ENCODE data around the gene FBXO27.

FBXO27 gene, protein sequence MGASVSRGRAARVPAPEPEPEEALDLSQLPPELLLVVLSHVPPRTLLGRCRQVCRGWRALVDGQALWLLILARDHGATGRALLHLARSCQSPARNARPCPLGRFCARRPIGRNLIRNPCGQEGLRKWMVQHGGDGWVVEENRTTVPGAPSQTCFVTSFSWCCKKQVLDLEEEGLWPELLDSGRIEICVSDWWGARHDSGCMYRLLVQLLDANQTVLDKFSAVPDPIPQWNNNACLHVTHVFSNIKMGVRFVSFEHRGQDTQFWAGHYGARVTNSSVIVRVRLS

DNA sequence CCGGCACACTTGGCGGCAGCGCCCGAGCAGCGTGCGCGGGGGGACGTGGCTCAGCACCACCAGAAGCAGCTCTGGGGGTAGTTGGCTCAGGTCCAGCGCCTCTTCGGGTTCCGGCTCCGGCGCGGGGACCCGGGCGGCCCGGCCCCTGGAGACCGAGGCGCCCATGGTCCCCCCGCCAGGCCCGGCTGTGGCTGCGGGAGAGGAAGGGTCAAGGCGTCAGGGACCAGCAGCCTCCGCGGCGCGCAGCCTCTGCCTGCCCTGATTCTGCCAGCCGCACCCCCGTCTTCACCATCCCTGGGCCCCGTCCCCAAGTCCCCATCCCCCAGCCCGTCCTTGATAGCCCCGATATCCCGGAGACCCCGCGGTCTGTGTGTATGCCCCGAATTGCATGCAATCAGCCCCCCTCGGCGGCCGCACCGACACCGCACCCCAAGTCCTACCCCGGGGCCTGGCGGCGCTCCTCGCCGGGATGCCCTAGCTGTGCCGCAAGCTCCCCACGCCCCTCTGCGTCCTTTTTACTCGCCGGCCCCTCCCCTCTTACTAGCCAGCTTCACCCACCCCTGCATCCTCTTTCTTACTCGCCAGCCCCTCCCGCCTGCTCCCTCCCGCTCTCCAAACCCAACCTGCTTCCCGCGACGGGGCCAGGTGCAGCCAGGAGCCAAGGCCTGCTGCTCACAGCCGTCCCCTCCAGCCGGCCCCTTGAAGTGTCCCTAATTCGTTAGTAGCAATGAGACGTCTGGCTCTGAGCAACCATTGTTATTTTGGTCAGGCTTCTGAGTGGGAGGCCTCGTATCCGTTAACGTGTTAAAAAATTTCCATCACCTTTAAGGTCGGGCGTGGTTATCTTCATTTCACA lies at the start of gene FBXO27:
Gene FBXO27, minus strand, starts transcription at position 487 of the 856 bp plus-strand sequence. Its CDS starts 322 bp downstream, at position 165.
- peak; percentile 44 for DNase-seq (ENCODE audit: low spot score)
- in situ Hi-C loops (cut with MboI; ENCODE audit: low sequenced_read_pairs, unreplicated experiment) = no loop called here
- TF ChIP-seq, protein P1, sequence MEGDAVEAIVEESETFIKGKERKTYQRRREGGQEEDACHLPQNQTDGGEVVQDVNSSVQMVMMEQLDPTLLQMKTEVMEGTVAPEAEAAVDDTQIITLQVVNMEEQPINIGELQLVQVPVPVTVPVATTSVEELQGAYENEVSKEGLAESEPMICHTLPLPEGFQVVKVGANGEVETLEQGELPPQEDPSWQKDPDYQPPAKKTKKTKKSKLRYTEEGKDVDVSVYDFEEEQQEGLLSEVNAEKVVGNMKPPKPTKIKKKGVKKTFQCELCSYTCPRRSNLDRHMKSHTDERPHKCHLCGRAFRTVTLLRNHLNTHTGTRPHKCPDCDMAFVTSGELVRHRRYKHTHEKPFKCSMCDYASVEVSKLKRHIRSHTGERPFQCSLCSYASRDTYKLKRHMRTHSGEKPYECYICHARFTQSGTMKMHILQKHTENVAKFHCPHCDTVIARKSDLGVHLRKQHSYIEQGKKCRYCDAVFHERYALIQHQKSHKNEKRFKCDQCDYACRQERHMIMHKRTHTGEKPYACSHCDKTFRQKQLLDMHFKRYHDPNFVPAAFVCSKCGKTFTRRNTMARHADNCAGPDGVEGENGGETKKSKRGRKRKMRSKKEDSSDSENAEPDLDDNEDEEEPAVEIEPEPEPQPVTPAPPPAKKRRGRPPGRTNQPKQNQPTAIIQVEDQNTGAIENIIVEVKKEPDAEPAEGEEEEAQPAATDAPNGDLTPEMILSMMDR (IDR thresholded peaks at IDR 0.05; ENCODE audit: borderline replicate concordance, control extremely low read depth, extremely low read depth, insufficient read depth, missing control alignments) = no peak

DNA sequence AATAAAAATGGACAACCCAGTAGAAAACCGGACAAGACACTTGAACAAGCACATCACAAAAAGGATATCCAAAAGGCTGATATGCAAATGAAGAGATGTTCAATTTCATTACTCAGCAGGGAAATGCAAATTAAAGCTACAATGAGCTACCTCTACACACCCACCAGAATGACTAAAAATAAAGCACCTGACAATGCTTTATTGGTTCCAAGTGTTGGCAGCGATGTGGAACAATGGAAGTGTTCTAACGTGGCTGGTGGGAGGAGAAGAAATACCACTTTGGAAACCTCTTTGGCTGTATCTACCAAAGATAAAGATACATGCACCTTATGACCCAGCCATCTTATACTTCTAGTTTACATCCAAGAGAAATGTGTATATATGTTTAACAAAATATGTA lies 48.1 kb upstream of the FBXO27 start:
- DNase-seq (ENCODE audit: low spot score) = no peak
- in situ Hi-C loops (cut with MboI; ENCODE audit: low sequenced_read_pairs, unreplicated experiment) = no loop called here
- TF ChIP-seq, protein P1 (IDR thresholded peaks at IDR 0.05; ENCODE audit: borderline replicate concordance, control extremely low read depth, extremely low read depth, insufficient read depth, missing control alignments) = no peak

DNA sequence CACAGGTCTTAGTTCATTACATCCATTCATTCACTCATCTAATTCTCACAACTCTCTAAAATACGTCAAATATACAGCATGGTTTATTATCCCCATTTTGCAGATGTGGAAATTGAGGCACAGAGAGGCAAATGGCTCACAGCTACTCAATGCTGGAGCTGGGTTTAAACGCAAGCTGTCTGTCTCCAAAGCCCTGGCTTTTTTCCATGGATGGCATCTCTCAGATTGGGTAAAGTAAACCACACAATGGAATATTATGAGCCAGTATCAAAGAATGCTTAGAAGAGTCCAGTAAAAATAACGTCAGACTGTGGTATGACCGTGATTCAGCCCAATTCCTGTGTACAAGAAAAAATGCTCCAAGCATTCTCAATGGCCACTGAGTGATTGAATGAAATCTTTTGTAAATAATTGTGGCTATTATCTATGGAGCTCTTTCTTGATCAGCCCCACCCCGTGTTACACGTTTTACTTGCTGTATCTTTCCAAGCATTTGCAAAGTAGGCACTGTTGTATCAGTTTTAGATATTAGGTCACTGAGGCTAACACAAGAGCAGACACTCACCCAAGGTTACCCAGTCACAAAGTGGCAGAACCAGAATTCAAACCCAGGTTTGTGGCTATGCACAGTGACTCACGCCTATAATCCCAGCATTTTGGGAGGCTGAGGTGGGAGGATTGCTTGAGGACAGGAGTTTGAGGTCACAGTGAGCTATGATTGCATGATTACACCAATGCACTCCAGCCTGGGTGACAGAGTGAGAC lies 46.3 kb upstream of the FBXO27 start:
- TF ChIP-seq, protein P1 (IDR thresholded peaks at IDR 0.05; ENCODE audit: borderline replicate concordance, control extremely low read depth, extremely low read depth, insufficient read depth, missing control alignments) = no peak
- DNase-seq (ENCODE audit: low spot score) = no peak
- in situ Hi-C loops (cut with MboI; ENCODE audit: low sequenced_read_pairs, unreplicated experiment) = no loop called here

DNA sequence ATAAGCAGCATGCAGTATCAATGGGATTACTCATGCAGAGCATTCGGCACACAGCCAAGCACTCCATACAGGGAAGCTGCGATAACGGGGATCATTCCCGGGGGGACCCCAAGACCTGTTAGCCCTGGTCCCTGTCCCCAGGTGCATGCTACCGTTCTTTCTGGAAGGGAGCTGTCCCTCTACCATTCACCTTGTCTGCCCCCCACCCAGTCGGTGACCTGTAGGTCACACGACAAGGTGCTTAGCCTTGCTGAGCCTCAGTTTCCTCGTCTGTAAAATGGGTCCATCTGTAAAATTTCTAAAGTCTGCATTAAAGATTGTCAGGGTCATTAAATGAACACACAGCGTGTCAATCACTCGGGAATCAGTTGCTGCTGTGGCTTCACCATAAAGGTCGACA lies 45.0 kb upstream of the FBXO27 start:
- TF ChIP-seq, protein P1 (IDR thresholded peaks at IDR 0.05; ENCODE audit: borderline replicate concordance, control extremely low read depth, extremely low read depth, insufficient read depth, missing control alignments) = no peak
- DNase-seq (ENCODE audit: low spot score) = no peak
- in situ Hi-C loops (cut with MboI; ENCODE audit: low sequenced_read_pairs, unreplicated experiment) = no loop called here

DNA sequence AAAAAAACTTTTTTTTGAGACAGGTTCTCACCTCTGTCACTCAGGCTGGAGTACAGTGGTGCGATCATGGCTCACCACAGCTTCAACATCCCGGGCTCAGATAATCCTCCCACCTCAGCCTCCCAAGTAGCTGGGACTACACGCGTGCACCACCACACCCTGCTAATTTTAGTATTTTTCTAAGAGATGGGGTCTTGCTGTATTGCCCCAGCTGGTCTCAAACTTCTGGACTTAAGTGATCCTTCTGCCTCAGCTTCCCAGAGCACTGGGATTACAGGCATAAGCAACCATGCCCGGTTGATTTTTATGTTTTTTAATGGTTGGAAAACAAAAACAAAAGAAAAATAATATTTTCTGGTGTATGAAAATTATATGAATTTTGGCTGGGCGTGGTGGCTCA lies 42.6 kb upstream of the FBXO27 start:
- in situ Hi-C loops (cut with MboI; ENCODE audit: low sequenced_read_pairs, unreplicated experiment) = no loop called here
- no peak for DNase-seq (ENCODE audit: low spot score)
- TF ChIP-seq, protein P1 (IDR thresholded peaks at IDR 0.05; ENCODE audit: borderline replicate concordance, control extremely low read depth, extremely low read depth, insufficient read depth, missing control alignments) = no peak

DNA sequence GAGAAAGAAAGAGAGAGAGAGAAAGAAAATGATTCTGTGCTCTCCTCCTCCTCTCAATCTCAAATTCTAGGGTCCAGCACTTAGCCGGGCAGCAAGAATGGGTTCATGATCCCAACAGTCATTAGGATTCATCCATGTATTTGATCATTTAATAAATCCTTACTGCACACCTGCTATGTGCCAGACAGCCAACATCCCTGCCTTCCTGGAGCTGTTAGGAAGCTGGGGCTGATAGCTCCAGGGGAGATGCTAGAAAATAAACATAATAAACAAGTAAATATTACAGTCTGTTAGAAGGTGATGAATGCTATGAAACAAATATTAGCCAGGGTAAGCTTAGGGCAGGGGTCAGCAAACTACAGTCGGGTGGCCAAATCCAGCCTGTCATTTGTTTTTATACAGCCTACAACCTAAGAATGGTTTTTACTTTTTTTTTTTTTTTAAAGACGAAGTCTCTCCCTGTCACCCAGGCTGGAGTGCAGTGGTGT lies 41.9 kb upstream of the FBXO27 start:
- TF ChIP-seq, protein P1 (IDR thresholded peaks at IDR 0.05; ENCODE audit: borderline replicate concordance, control extremely low read depth, extremely low read depth, insufficient read depth, missing control alignments) = no peak
- in situ Hi-C loops (cut with MboI; ENCODE audit: low sequenced_read_pairs, unreplicated experiment) = no loop called here
- no peak for DNase-seq (ENCODE audit: low spot score)
